NOMO-1 treated with dmso at 0.1 percent for 144 hours (cell line): ENCODE results near the gene MVB12B.

ENCODE experiments used
- DNase-seq: peaks from one replicate; lab custom pipeline; 2025; ENCODE audit not compliant: unreplicated experiment; lab: John Stamatoyannopoulos, UW

The MVB12B gene

GRCh38 chr9:126515001-126515872 is 188.6 kb downstream of the MVB12B start:
- DNase-seq = no peak

- DNase-seq = no peak
These were observed 189.4 kb downstream of the MVB12B start for GRCh38 chr9:126515873-126516505.

- DNase-seq = no peak
These were observed 189.9 kb downstream of the MVB12B start for GRCh38 chr9:126516561-126516935.

- peak; percentile 59 for DNase-seq
These were observed 190.6 kb downstream of the MVB12B start for GRCh38 chr9:126516936-126517832.

GRCh38 chr9:126517833-126518356 is 191.3 kb downstream of the MVB12B start:
- no peak for DNase-seq

GRCh38 chr9:126518763-126519162 is 192.1 kb downstream of the MVB12B start:
- DNase-seq = no peak

- no peak for DNase-seq
These were observed 193.2 kb downstream of the MVB12B start for GRCh38 chr9:126519660-126520420.

- no peak for DNase-seq
These were observed 193.8 kb downstream of the MVB12B start for GRCh38 chr9:126520453-126520852.

- DNase-seq = no peak
These were observed 194.5 kb downstream of the MVB12B start for GRCh38 chr9:126521089-126521488.

GRCh38 chr9:126521551-126521950 is 194.9 kb downstream of the MVB12B start:
- DNase-seq = no peak

- DNase-seq = no peak
These were observed 195.5 kb downstream of the MVB12B start for GRCh38 chr9:126521976-126522590.

- no peak for DNase-seq
These were observed 196.2 kb downstream of the MVB12B start for GRCh38 chr9:126522612-126523356.

- DNase-seq = no peak
These were observed 197.0 kb downstream of the MVB12B start for GRCh38 chr9:126523611-126524111.

GRCh38 chr9:126524353-126525077 is 197.9 kb downstream of the MVB12B start:
- no peak for DNase-seq

GRCh38 chr9:126526218-126527108 is 199.8 kb downstream of the MVB12B start:
- DNase-seq = no peak

- DNase-seq = no peak
These were observed 200.6 kb downstream of the MVB12B start for GRCh38 chr9:126527109-126527825.

GRCh38 chr9:126528111-126528510 is 201.5 kb downstream of the MVB12B start:
- no peak for DNase-seq
